Loucy (cell line): ENCODE results near the gene PLEKHA7.

Experiments used
- H2AFZ ChIP-seq: fragments of 200-600 bp; sonication (generic); 2 replicates; pipeline ENCODE4 v1.6.0; 2016; ENCODE audit warnings: antibody characterized with exemption, mild to moderate bottlenecking, low read length, moderate library complexity
- H3F3A ChIP-seq: fragments of 200-600 bp; 2 replicates; pipeline ENCODE4 v1.6.0; 2016; ENCODE audit warnings: antibody characterized with exemption, low read depth, mild to moderate bottlenecking
- H3K27me3 ChIP-seq: fragments of 200-600 bp; sonication (generic); 2 replicates; pipeline ENCODE4 v1.6.1; 2014; ENCODE audit warnings: low read length, mild to moderate bottlenecking; ENCODE audit not compliant: insufficient read depth, poor library complexity, severe bottlenecking
- H3K36me3 ChIP-seq: fragments of 200-600 bp; sonication (generic); 2 replicates; pipeline ENCODE4 v1.6.1; 2016; ENCODE audit warnings: low read length; ENCODE audit not compliant: insufficient read depth
- H3K4me1 ChIP-seq: fragments of 200-600 bp; sonication (generic); 2 replicates; pipeline ENCODE4 v1.5.1; 2014; ENCODE audit warnings: low read length, mild to moderate bottlenecking; ENCODE audit not compliant: insufficient read depth, poor library complexity, severe bottlenecking
- H3K4me2 ChIP-seq: fragments of 200-600 bp; sonication (generic); 2 replicates; pipeline ENCODE4 v1.6.0; 2014; ENCODE audit warnings: antibody characterized with exemption, low read length, low read depth, mild to moderate bottlenecking; ENCODE audit not compliant: poor library complexity, severe bottlenecking
- H3K4me3 ChIP-seq: fragments of 200-600 bp; sonication (generic); 2 replicates; pipeline ENCODE4 v1.5.1; 2014; ENCODE audit warnings: low read length, mild to moderate bottlenecking, mixed read lengths; ENCODE audit not compliant: poor library complexity, severe bottlenecking
- H3K79me2 ChIP-seq: fragments of 200-600 bp; sonication (generic); 2 replicates; pipeline ENCODE4 v1.6.1; 2014; ENCODE audit warnings: low read length; ENCODE audit not compliant: insufficient read depth
- H3K9ac ChIP-seq: fragments of 200-600 bp; sonication (generic); 2 replicates; pipeline ENCODE4 v1.6.0; 2014; ENCODE audit warnings: mild to moderate bottlenecking, low read depth, low read length, moderate library complexity; ENCODE audit not compliant: poor library complexity, severe bottlenecking
- H3K9me2 ChIP-seq: fragments of 200-600 bp; sonication (generic); replicated peaks from 2 replicates; pipeline ENCODE4 v1.6.1; 2016; ENCODE audit warnings: low read depth, low read length, mixed read lengths
- H3K9me3 ChIP-seq: fragments of 200-600 bp; sonication (generic); 2 replicates; pipeline ENCODE4 v1.6.1; 2014; ENCODE audit warnings: mild to moderate bottlenecking, antibody characterized with exemption, low read length, low read depth; ENCODE audit not compliant: insufficient read depth
- H4K20me1 ChIP-seq: fragments of 200-600 bp; sonication (generic); 2 replicates; pipeline ENCODE4 v1.6.0; 2014; ENCODE audit warnings: antibody characterized with exemption, low read length, mild to moderate bottlenecking; ENCODE audit not compliant: insufficient read depth, poor library complexity, severe bottlenecking
- EZH2phosphoT487 ChIP-seq: fragments of 200-600 bp; IDR thresholded peaks from 2 replicates; pipeline ENCODE4 v1.6.1; 2018; ENCODE audit warnings: antibody characterized with exemption, mild to moderate bottlenecking, moderate library complexity, borderline replicate concordance
- TF ChIP-seq, protein P1 (sequence below): fragments of 200-600 bp; sonication (generic); conservative IDR thresholded peaks from 2 replicates; pipeline ENCODE4 v1.5.1; 2014; ENCODE audit warnings: mild to moderate bottlenecking, antibody characterized with exemption, low read length

The PLEKHA7 gene

DNA sequence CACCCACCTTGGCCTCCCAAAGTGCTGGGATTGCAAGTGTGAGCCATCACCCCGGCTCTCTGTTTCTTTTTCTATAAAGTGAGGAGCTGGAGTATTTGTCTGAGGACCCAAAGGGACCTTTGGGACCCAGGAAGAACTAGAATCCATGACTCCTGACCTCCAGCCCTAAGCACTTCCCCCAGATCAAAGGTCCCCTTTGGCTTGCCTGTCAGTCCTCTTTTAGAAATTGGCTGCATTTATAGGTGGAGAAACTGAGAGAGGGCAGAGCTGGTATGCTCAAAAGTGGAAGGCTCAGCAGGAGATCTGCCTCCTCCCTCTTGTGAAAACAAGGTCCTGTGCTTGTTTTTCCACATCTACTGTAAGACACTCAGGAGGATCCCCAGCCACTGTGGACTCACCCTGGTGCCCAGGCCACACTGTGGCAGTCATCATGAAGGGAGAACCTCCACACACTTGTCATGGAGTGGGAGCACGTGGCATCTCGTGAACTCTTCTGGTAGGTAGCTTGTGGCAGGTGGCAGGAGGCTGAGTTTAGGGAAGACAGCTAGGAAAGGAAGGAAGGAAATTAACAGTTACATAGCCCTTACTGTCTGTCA lies 12.4 kb upstream of the PLEKHA7 start:
- TF ChIP-seq, protein P1, sequence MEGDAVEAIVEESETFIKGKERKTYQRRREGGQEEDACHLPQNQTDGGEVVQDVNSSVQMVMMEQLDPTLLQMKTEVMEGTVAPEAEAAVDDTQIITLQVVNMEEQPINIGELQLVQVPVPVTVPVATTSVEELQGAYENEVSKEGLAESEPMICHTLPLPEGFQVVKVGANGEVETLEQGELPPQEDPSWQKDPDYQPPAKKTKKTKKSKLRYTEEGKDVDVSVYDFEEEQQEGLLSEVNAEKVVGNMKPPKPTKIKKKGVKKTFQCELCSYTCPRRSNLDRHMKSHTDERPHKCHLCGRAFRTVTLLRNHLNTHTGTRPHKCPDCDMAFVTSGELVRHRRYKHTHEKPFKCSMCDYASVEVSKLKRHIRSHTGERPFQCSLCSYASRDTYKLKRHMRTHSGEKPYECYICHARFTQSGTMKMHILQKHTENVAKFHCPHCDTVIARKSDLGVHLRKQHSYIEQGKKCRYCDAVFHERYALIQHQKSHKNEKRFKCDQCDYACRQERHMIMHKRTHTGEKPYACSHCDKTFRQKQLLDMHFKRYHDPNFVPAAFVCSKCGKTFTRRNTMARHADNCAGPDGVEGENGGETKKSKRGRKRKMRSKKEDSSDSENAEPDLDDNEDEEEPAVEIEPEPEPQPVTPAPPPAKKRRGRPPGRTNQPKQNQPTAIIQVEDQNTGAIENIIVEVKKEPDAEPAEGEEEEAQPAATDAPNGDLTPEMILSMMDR: no peak
- no peak for TF ChIP-seq EZH2phosphoT487
- Histone ChIP-seq H3K4me2 (no peak overlapping the region), H2AFZ (no peak overlapping the region), H3K36me3 (no peaks in the 10 kb centered on the region), H3K4me3 (no peak overlapping the region), H3F3A (no peaks in the 10 kb centered on the region), H3K9ac (no peak overlapping the region), H3K4me1 (no peaks in the 10 kb centered on the region), H3K9me2 (no peaks in the 10 kb centered on the region), H3K27me3 (no peaks in the 10 kb centered on the region), H3K9me3 (no peaks in the 10 kb centered on the region), H3K79me2 (no peaks in the 10 kb centered on the region), H4K20me1 (no peaks in the 10 kb centered on the region)

DNA sequence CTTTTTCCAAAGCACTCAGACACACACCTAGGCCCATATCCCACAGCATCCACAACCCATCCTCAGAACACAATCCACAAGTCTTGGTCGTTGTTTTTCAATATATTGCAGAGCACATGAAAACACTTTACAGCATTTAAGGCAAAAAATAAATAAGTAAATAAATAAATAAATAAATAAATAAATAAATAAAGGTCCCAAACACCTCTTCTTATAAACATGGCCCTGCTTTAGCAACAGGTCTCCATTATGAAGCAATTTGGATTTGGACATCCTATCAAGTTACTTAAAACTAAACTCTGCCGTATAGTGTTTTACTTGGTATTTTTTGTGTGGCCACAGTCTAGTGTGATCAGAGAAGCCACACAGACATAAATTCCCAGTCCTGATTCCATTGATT lies 10.7 kb upstream of the PLEKHA7 start:
- H3K9me3 ChIP-seq: no peaks in the 10 kb centered on the region
- no peak overlapping the region for H2AFZ ChIP-seq
- no peak overlapping the region for H3K9ac ChIP-seq
- H3K4me2 ChIP-seq: no peak overlapping the region
- TF ChIP-seq, protein P1: no peak
- no peak for TF ChIP-seq EZH2phosphoT487
- no peaks in the 10 kb centered on the region for H3K79me2 ChIP-seq
- no peaks in the 10 kb centered on the region for H3K4me1 ChIP-seq
- no peaks in the 10 kb centered on the region for H4K20me1 ChIP-seq
- no peaks in the 10 kb centered on the region for H3K9me2 ChIP-seq
- no peaks in the 10 kb centered on the region for H3K27me3 ChIP-seq
- H3K4me3 ChIP-seq: no peak overlapping the region
- H3K36me3 ChIP-seq: no peaks in the 10 kb centered on the region
- H3F3A ChIP-seq: no peaks in the 10 kb centered on the region

DNA sequence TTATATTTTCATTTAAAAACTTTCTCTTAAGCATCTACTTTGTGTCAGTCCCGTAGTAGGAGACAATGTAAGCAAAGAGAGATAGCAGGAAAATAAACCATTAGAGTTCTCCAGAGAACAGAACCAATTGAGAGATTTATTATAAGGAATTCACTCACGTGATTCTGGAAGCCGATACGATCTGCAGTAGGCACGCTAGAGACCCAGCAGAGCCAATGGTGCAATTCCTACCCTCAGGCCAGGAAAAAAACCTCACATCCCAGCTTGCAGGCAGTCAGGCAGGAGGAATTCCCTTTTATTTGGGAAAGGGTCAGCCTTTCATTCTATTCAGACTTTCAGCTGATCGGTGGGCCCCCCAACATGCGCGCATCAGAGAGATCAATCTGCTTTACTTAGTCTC lies 7.3 kb upstream of the PLEKHA7 start:
- Histone ChIP-seq H2AFZ (no peak overlapping the region), H3K9me2 (no peaks in the 10 kb centered on the region), H3K9ac (no peak overlapping the region), H3K36me3 (no peaks in the 10 kb centered on the region), H4K20me1 (no peaks in the 10 kb centered on the region), H3K4me1 (no peaks in the 10 kb centered on the region), H3K9me3 (no peaks in the 10 kb centered on the region), H3K27me3 (no peaks in the 10 kb centered on the region), H3F3A (no peaks in the 10 kb centered on the region), H3K4me2 (no peak overlapping the region), H3K4me3 (no peak overlapping the region), H3K79me2 (no peaks in the 10 kb centered on the region)
- TF ChIP-seq, protein P1: no peak
- no peak for TF ChIP-seq EZH2phosphoT487
